ENCODE measurements around the gene ST3GAL6.

Gene ST3GAL6

GRCh38 chr3:98784666-98785600, 21.8 kb downstream of the ST3GAL6 start:
- no peak overlapping the region for H3K4me3 ChIP-seq (replicated peaks in 1 of 2; ENCODE audit: low read depth in 2 of 2, low read length in 2 of 2)
- peak; percentile 95 to 96 for DNase-seq (ENCODE audit: low read depth in 2 of 2)

GRCh38 chr3:98786364-98787006, 23.3 kb downstream of the ST3GAL6 start:
- no peak for TF ChIP-seq CTCF (IDR thresholded peaks at IDR 0.05; ENCODE audit: low read depth, low read length)
- no peak overlapping the region for H3K4me3 ChIP-seq (replicated peaks in 1 of 2; ENCODE audit: low read depth in 2 of 2, low read length in 2 of 2)
- peak; percentile 42 to 66 for DNase-seq (ENCODE audit: low read depth in 2 of 2)

More at GRCh38 chr3:98784666-98785600, 21.8 kb downstream of the ST3GAL6 start:
- no peak for TF ChIP-seq CTCF (IDR thresholded peaks at IDR 0.05; ENCODE audit: low read depth, low read length)

GRCh38 chr3:98787181-98787580, 24.0 kb downstream of the ST3GAL6 start:
- no peak for DNase-seq (ENCODE audit: low read depth in 2 of 2)
- no peak overlapping the region for H3K4me3 ChIP-seq (replicated peaks in 1 of 2; ENCODE audit: low read depth in 2 of 2, low read length in 2 of 2)
- no peak for TF ChIP-seq CTCF (IDR thresholded peaks at IDR 0.05; ENCODE audit: low read depth, low read length)

- no peak for TF ChIP-seq CTCF (IDR thresholded peaks at IDR 0.05; ENCODE audit: low read depth, low read length)
Observed at GRCh38 chr3:98788651-98789050, 25.5 kb downstream of the ST3GAL6 start.

GRCh38 chr3:98791341-98792325, 28.5 kb downstream of the ST3GAL6 start:
- no peak overlapping the region for H3K4me3 ChIP-seq (replicated peaks in 1 of 2; ENCODE audit: low read depth in 2 of 2, low read length in 2 of 2)
- no peak for TF ChIP-seq CTCF (IDR thresholded peaks at IDR 0.05; ENCODE audit: low read depth, low read length)
- peak; percentile 36 to 80 for DNase-seq (ENCODE audit: low read depth in 2 of 2)

More at GRCh38 chr3:98788651-98789050, 25.5 kb downstream of the ST3GAL6 start:
- H3K4me3 ChIP-seq (replicated peaks in 1 of 2; ENCODE audit: low read depth in 2 of 2, low read length in 2 of 2): no peak overlapping the region
- DNase-seq (ENCODE audit: low read depth in 2 of 2): peak in 1 of 2 donors; percentile 42

- no peak for DNase-seq (ENCODE audit: low read depth in 2 of 2)
- H3K4me3 ChIP-seq (replicated peaks in 1 of 2; ENCODE audit: low read depth in 2 of 2, low read length in 2 of 2): no peak overlapping the region
- TF ChIP-seq CTCF (IDR thresholded peaks at IDR 0.05; ENCODE audit: low read depth, low read length): no peak
Observed at GRCh38 chr3:98793971-98794370, 30.8 kb downstream of the ST3GAL6 start.
